GM21360 (cell line): ENCODE results near the gene MEIOB.
"Not testable (repeated sequence)": the region's sequence is repeated elsewhere in the genome, so short reads cannot be mapped to it uniquely, and the experiment has no call there.

ENCODE experiments used
- ATAC-seq: cut with Tn5 transposase; IDR thresholded peaks from one replicate; pipeline ENCODE4 v1.9.1; 2021; ENCODE audit warnings: mild to moderate bottlenecking, moderate library complexity; ENCODE audit not compliant: unreplicated experiment

MEIOB gene, protein sequence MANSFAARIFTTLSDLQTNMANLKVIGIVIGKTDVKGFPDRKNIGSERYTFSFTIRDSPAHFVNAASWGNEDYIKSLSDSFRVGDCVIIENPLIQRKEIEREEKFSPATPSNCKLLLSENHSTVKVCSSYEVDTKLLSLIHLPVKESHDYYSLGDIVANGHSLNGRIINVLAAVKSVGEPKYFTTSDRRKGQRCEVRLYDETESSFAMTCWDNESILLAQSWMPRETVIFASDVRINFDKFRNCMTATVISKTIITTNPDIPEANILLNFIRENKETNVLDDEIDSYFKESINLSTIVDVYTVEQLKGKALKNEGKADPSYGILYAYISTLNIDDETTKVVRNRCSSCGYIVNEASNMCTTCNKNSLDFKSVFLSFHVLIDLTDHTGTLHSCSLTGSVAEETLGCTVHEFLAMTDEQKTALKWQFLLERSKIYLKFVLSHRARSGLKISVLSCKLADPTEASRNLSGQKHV

DNA sequence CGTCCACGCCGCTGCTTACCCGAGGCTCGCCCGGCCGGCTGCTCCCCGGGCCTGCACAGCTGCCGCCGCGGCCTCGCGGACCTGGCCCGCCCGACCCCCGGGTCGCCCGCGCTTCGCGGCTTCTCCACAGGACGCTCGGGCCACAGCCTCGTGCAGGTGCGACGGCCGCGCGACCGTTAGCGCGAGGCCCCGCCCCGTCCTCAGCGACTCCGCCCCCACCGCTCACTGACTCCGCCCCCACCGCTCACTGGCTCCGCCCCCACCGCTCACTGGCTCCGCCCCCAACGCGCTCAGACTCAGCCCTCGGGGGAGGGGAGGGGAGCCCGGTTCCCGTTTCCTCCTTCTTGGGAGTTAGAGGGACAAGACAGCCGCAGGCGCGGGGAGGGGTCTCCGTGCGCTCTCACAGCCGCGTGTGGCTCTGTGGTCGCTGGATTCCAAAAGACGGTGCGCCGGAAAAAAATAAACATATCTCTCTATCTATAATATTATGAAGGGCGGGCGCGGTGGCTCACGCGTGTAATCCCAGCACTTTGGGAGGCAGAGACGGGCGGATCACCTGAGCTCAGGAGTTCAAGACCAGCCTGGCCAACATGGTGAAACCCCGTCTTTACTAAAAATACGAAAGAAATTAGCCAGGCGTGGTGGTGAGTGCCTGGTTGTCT, at the start of gene MEIOB:
MEIOB (minus strand) TSS at position 191 of the 662 bp plus-strand sequence. CDS start 3,989 bp downstream, outside the sequence.
- ATAC-seq: no peak

DNA sequence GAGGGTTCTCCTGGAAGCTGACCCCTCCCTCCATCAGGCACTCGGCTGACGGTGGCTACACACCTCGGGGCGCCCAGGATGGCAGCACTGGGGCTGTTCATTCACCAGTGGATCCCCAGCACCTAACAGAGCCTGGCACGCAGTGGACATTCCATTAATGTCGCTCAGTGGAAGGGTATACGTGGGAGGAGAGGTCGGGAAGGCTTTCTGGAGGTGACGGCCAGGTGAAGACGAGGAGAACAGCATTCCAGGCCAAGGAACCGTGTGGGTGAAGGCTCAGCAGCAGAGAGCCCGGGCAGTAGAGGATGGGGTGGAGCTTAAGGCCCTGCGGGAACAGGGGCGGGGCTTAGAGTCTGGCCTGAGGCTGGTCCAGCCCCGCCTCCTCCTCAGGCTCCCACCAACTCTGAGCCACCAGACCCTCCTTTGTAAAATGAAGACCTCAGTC, 48.8 kb upstream of the MEIOB start:
- no peak for ATAC-seq

DNA sequence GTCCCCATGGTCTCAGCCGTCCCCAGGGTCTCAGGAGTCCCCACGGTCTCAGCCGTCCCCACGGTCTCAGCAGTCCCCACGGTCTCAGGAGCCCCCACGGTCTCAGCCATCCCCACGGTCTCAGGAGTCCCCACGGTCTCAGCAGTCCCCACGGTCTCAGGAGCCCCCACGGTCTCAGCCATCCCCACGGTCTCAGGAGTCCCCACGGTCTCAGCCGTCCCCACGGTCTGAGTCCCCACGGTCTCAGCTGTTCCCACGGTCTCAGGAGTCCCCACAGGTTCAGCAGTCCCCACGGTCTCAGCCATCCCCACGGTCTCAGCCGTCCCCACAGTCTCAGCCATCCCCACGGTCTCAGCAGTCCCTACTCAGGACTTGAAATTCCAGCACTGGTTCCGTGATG, 48.2 kb upstream of the MEIOB start:
- not testable (repeated sequence) for ATAC-seq

DNA sequence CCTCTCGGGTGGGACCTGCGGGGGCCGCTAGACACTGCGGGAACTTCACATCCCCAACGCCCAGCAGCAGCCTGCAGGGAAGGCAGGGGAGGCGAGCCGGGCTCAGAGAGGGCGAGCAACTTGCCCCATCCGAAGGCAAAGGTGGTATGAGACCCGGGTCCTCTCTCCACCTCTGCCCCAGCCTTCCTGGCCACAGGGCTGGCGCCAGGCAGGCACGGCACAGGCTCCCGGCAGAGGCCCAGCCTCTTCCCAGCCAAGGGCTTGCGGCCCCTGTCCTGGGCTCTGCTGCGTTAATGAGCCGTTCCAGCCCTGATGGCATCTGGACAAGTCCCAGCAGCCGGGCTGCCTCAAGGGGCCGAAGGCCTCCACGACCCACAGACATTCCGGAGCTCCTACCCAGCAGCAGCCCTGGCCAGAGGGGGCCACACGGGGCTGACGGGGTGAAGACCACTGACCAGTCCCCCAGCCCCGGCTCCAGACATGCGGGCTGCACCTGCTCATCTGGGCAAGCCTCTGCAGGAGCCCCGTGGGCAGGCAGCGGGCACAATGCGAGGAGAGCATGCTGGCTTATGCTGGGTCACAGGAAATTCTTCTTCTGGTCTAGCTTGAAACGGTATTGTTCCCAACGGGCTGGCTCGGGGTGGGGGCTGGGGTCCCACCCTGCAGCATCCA, 47.5 kb upstream of the MEIOB start:
- ATAC-seq: no peak

GRCh38 chr16:1918351-1919326, 46.7 kb upstream of the MEIOB start, which contains the start of gene HS3ST6:
HS3ST6 (minus strand) TSS chr16:1918415; CDS start chr16:1918323, 92 bp downstream.
- ATAC-seq: no peak

DNA sequence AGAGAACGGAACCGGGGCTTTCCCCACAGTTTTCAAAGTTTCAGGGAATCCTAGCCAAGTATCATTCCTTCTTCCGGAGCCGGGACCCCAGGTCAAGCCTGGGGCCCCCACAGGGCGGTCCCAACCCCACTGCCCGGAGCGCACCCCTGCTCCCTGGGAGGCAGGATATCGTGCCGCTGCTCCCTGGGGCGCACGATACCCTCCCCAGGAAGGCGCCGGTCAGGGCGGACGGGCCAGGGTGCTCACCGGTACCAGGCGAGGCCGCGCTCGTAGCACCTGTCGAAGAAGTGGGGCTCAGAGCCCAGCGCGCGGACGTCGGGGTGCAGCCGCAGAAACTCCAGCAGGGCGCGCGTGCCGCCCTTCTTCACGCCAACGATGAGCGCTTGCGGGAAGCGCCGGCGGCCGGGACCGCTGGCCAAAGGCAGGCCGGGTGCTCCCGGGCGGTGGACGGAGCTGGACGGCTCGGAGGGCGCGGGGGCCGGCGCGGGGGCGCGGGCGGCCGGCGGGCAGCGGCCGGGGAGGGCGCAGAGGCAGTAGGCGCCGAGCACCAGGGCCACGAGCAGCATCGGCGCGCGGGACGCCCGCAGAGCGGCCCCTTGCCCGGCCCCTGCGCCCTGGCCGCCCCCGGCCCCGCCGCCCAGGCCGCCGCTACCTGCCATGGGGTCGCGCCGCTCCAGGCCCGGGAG, 45.8 kb upstream of the MEIOB start:
- no peak for ATAC-seq

DNA sequence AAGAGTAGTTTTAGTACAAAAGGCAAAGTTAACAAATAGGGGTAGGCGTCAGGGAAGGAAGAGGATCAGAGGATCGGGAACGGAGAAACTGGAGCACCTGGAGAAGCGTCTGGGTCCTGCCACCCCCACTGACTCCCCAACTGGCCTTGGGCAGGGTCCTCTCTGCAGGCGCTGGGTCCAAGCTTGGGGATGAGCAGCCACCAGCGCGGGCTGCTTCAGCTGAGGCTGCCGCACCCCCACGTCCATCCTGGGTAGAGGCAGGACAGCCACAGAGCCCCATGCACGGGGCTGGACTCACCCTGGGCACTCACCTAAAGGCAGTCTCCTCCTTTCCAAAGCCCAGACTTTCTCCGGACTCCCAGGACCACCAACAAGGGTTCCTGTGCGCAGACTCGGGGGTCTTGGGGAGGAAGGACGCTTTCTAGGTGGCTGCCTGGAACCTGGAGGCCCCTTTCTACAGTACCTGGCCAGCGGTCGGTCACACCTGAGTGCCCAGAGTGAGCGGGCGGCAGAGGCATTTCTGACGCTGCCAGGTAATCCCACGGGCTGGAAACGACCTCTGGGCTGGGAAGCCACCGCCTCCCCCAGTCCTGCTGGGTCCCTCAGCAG, 45.2 kb upstream of the MEIOB start:
- ATAC-seq: no peak

DNA sequence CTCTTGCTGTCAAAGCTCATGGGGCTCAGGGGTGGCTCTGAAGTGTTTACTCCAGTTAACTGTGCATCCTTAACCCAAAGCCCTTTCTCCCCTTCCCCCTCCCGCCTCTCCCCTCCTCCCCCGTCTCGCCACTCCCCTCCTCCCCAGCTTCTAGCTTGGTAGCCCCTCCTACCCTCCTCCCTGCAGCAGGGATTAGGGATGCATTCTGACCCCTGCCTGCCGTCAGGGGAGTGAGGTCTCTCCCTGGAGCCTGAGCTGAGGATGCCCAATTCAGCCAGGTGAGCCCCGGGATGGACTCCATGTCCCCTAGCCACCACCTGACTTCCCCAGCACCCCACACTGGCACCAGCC, 44.7 kb upstream of the MEIOB start:
- no peak for ATAC-seq

- ATAC-seq: no peak
Measured at GRCh38 chr16:1915732-1916639, 44.0 kb upstream of the MEIOB start.

DNA sequence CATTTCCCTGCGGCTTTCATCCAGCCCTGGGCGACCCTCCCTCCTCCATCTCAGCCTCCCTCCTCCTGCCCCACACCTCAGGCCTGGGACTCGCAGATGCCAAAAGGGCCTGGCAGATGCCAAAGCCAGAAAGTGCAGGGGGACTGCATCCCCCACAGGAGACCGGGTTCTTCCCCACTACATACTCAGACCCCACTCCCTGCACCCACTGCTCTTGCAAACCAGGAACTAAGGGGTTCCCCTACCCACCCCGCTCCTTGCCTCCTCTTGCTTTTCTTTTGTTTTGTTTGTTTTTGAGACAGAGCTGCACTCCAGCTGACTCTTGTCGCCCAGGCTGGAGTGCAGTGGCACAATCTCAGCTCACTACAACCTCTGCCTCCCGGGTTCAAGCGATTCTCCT, 43.0 kb upstream of the MEIOB start:
- no peak for ATAC-seq

- ATAC-seq: no peak
Measured at GRCh38 chr16:1914084-1914608, 42.2 kb upstream of the MEIOB start.

DNA sequence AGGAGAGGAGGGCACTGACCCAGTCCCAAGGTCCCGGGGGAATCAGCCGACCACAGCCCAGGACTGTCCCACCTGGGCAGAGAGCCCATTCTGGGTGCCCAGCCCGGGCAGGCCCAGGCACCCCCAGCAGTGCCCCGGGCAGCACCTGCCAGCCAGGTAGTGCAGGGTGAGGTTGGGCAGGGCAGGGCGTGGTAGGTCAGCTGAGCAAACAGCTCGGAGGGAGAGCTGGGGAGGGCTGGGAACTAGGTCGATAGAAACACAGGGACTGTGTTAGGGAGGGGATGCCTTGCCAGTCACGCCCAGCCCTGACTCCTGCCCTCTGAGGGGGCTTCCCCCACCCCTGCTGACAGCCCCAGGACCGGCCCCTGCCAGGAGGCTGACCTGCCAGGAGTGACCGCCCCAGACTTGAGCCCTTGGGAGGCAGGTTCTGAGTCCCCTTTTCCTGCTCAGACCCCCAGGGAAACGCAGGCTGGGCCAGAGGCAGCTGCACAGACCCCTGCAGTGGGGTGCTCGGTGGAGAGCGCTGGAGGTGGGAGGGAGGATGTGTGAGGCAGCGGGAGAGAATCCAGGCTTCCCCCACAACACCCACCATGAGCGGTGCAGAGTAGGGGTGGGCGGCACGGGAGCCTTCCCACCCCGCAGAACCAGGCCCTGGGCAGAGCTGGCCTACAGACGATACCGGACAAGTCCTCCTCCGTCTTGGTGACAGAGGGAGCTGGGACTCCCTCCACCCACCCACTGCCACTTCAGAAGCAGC, 41.5 kb upstream of the MEIOB start:
- no peak for ATAC-seq

GRCh38 chr16:1912215-1912543, 40.2 kb upstream of the MEIOB start:
- no peak for ATAC-seq

DNA sequence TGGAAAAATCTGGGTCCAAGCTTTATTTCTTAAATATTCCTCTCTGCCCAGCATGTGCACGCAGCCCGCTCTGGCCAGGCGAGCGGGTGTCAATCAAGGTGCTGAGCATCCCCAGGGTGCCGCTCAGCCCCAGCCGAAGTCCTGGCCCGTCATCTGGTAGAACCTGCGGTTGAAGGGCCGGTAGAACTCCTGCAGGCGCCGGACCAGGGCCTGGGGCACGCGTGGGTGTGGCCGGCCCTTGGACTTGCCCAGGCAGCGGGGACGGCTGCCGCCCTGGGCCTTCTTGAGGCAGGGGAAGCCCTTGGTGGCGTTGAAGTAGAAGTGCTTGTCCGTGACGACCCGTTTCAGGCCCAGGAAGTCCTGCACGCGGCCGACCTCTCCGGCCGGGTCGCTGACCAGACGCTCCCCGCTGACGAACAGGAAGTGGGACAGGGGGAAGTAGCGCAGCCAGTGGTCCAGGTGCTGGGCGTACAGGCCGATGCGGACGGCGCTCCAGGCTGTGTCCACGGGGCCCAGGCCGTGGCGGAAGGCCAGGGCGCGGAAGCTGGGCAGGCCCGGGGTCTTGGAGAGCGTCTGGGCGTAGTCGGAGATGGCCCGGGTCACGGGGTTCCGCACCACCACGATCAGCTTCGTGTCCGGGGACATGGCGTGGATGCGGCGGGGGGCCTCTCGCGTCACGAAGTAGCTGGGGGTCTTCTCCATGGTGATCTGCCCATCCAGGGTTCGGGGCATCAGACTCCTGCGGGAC, 39.7 kb upstream of the MEIOB start:
- ATAC-seq: no peak

- ATAC-seq: no peak
Measured at GRCh38 chr16:1909561-1910231, 37.7 kb upstream of the MEIOB start.

DNA sequence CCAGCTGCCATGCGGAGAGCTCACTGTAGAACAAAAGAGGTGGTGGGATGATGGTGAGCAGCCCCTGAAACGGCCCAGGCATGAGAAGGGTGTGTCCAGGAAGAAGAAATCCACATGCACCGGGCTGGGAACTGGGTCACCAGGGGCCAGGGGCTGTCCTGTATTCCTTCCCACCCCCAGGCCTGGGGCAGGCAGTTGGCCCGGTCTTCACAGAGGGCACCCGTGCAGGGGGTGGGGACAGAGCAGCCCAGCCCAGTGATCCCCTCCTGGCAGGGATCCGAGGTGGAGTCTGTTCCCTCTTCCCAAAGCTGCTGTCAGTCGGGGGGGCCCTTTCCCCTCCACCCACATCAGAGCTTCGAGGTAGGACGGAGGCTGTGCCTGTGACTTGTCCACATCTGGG, 37.0 kb upstream of the MEIOB start:
- no peak for ATAC-seq
